HL-60 (cell line): ENCODE results near the gene QRICH2.

Source experiments
- DNase-seq, 2 experiments: peaks; one replicate each; pipeline ENCODE4 v3.0.0-alpha.2; 2010 to 2020; ENCODE audit warnings: low read depth in 1 of 2, low spot score in 1 of 2
- H3K27ac ChIP-seq: fragments of 250-450 bp; sonication (Bioruptor Pico); replicated peaks from 2 replicates; pipeline ENCODE4 v1.5.1; 2020; ENCODE audit warnings: mild to moderate bottlenecking, moderate library complexity
- H3K27me3 ChIP-seq: fragments of 250-450 bp; sonication (Bioruptor Pico); 2 replicates; pipeline ENCODE4 v1.5.1; 2021; ENCODE audit warnings: mild to moderate bottlenecking, moderate library complexity; ENCODE audit not compliant: insufficient read depth, poor library complexity, severe bottlenecking
- H3K4me3 ChIP-seq: replicated peaks from 2 replicates; pipeline ENCODE4 v1.5.1; 2011; ENCODE audit warnings: mild to moderate bottlenecking, control low read depth, low read length; ENCODE audit not compliant: insufficient read depth
- GABPA ChIP-seq: IDR thresholded peaks from 2 replicates; pipeline ENCODE4 v1.6.1; 2012; ENCODE audit warnings: low read depth
- POLR2AphosphoS5 ChIP-seq: IDR thresholded peaks from 2 replicates; pipeline ENCODE4 v1.6.1; 2012; ENCODE audit warnings: low read depth
- SPI1 ChIP-seq: IDR thresholded peaks from 2 replicates; pipeline ENCODE4 v1.6.1; 2012; ENCODE audit warnings: low read depth, mild to moderate bottlenecking, borderline replicate concordance
- TF ChIP-seq, protein P1 (sequence below): IDR thresholded peaks from one replicate; pipeline ENCODE4 v1.5.1; 2011; ENCODE audit warnings: low read length, control low read depth, inconsistent platforms; ENCODE audit not compliant: insufficient read depth
- TF ChIP-seq, protein P2 (sequence below): IDR thresholded peaks from 2 replicates; pipeline ENCODE4 v1.6.1; 2012; ENCODE audit warnings: low read depth; ENCODE audit not compliant: insufficient replicate concordance

The QRICH2 gene

DNA sequence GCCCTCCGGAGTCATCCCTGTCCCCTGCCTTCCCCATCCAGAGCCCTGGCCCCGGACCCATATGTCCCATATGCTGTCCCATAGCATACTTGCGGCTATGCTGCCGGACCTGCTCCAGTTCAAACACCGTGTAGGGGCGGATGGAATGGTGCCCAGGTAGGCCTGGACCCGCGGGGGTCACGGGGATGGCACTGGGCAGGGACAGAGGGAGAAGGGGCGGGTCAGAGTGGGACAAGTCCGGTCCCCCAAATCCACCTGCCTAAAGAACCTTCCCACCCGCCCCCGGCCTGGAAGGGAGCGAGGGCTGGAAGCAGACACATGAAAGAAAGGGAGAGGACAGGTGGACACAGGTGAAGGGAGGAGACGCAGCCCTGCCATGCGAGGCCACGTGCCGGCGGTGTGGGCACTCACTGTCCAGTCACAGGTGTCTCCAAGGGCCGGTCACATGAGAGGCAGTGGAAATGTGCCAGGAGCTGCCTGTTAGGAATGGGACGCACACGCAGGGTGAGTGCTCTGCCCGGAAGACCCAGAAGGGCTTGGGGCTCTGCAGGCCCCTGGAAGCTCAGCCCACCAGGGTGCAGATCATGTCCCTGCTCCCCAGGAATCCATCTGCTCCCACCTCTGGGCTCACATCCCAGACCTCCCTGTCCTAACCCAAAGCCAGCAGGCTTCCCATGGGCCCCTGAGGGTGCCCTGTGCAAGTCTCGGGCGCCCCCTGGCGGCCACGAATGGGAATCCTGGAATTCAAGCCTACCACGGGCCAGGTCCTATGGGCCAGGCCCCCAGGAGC lies 28.9 kb downstream of the QRICH2 start:
- peak in 1 of 2 experiments; percentile 79 for DNase-seq
- no peak for TF ChIP-seq GABPA
- TF ChIP-seq, protein P1, sequence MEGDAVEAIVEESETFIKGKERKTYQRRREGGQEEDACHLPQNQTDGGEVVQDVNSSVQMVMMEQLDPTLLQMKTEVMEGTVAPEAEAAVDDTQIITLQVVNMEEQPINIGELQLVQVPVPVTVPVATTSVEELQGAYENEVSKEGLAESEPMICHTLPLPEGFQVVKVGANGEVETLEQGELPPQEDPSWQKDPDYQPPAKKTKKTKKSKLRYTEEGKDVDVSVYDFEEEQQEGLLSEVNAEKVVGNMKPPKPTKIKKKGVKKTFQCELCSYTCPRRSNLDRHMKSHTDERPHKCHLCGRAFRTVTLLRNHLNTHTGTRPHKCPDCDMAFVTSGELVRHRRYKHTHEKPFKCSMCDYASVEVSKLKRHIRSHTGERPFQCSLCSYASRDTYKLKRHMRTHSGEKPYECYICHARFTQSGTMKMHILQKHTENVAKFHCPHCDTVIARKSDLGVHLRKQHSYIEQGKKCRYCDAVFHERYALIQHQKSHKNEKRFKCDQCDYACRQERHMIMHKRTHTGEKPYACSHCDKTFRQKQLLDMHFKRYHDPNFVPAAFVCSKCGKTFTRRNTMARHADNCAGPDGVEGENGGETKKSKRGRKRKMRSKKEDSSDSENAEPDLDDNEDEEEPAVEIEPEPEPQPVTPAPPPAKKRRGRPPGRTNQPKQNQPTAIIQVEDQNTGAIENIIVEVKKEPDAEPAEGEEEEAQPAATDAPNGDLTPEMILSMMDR, result peak; percentile 73
- no peak for TF ChIP-seq SPI1
- TF ChIP-seq, protein P2, sequence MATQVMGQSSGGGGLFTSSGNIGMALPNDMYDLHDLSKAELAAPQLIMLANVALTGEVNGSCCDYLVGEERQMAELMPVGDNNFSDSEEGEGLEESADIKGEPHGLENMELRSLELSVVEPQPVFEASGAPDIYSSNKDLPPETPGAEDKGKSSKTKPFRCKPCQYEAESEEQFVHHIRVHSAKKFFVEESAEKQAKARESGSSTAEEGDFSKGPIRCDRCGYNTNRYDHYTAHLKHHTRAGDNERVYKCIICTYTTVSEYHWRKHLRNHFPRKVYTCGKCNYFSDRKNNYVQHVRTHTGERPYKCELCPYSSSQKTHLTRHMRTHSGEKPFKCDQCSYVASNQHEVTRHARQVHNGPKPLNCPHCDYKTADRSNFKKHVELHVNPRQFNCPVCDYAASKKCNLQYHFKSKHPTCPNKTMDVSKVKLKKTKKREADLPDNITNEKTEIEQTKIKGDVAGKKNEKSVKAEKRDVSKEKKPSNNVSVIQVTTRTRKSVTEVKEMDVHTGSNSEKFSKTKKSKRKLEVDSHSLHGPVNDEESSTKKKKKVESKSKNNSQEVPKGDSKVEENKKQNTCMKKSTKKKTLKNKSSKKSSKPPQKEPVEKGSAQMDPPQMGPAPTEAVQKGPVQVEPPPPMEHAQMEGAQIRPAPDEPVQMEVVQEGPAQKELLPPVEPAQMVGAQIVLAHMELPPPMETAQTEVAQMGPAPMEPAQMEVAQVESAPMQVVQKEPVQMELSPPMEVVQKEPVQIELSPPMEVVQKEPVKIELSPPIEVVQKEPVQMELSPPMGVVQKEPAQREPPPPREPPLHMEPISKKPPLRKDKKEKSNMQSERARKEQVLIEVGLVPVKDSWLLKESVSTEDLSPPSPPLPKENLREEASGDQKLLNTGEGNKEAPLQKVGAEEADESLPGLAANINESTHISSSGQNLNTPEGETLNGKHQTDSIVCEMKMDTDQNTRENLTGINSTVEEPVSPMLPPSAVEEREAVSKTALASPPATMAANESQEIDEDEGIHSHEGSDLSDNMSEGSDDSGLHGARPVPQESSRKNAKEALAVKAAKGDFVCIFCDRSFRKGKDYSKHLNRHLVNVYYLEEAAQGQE, result no peak
- no peak for TF ChIP-seq POLR2AphosphoS5

DNA sequence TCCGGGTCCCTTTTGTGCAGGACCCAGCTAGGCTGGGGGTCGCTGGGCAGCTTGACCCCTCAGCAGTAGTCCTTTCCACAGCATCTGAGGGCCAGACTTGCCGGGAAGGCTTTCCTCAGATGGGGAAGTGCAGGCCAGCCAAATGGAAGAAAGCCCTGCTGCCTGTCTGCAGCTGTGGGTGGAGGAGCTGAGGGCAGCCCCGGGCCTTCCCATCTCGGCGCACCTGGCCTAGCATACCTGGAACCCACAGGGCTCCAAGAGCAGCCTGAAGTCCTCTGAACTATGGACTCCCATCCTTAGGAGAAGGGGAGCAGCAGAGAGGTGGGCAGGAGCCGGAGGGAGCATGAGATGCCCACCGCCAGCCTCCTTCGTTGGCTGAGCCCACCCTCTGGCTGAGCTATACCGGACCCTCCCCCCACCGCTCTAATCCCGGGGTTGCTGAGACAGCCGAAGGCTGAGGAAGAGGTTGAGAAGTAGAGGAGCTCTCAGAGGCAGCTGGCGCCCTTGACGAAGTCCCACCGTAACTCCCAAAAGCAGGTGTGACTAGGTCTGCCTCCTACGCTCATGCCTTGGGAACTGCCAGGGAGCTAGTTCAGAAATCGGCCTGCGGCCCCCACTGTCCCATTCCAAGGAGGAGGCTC lies 29.7 kb downstream of the QRICH2 start:
- no peaks in the 10 kb centered on the region for H3K27me3 ChIP-seq
- TF ChIP-seq POLR2AphosphoS5 (no peak), GABPA (no peak), SPI1 (peak; percentile 20; the same call in 1 of the 2 replicates)
- TF ChIP-seq, protein P2, result no peak
- TF ChIP-seq, protein P1, result no peak
- DNase-seq, result no peak
- H3K4me3 ChIP-seq, result no peak overlapping the region
- no peak overlapping the region for H3K27ac ChIP-seq

More for the DNA sequence above, 28.9 kb downstream of the QRICH2 start:
- no peaks in the 10 kb centered on the region for H3K27me3 ChIP-seq
- no peak overlapping the region for H3K4me3 ChIP-seq
- no peak overlapping the region for H3K27ac ChIP-seq

DNA sequence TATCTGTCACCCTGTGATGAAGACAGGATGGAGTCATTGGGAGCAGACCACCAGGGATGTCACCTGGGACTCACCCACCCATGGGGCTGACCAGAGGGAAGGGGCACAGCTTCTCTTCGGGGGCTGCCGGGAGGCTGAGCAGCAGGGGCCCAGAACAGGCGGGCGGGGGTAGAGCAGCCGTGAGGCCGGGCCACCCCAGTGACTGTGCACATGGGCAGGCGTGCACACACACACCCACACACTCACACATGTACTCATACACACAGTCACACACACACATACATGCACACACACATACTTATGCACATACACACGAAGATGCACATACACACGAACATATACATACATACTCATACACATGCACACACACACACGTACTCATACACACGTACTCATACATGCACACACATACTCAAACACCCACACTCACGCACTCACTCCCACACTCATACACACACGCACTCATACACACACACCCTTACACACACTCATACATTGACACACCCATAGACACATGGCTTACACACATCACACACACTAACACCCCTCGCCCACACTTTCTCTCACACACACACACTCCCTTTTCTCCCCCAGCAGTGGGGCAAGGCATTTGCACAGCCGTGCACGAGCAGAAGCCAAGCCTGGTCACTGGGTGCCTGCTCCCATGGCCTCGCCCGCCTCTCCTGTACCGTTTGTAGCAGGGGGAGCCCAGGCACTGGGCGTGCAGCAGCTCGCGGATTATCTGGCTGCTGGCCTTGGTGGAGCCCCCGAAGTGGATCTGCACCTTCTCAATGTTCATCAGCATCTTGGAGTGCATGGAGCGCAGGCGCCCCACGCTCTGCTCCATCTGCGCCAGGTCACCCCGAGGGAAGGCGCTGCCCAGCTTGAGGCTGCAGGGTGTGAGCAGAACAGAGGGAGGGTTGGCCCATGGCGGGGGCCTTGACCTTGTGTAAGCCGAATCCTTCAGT lies 30.5 kb downstream of the QRICH2 start:
- no peak for DNase-seq
- Histone ChIP-seq H3K4me3 (no peak overlapping the region), H3K27me3 (no peaks in the 10 kb centered on the region), H3K27ac (no peak overlapping the region)
- TF ChIP-seq, protein P1, result no peak
- TF ChIP-seq SPI1 (no peak), POLR2AphosphoS5 (no peak), GABPA (no peak)
- TF ChIP-seq, protein P2, result no peak
